Kidney (tissue), 14 donors: ENCODE data around the gene CARS1. TPM values are rescaled to one million over a fixed set of nuclear protein-coding genes. Genes with fewer than 3 reads are reported as not detected.

Source experiments
- DNase-seq, 5 donors: peaks; one replicate each; pipeline ENCODE4 v3.0.0-alpha.2; 2013 to 2020
- FAIRE-seq: peaks from 2 replicates; lab custom pipeline; 2012; peaks lifted over from hg19 to GRCh38; lab: Jason Lieb, UNC
- H3K27ac ChIP-seq, 2 donors: one replicate each; pipeline ENCODE4 v1.7.0; 2013; ENCODE audit warnings: low read depth in 2 of 2, low read length in 2 of 2, inconsistent platforms in 1 of 2
- H3K27me3 ChIP-seq: one replicate; pipeline ENCODE4 v1.7.1; 2013; ENCODE audit warnings: low read length, inconsistent platforms; ENCODE audit not compliant: control insufficient read depth, insufficient read depth
- H3K36me3 ChIP-seq, 3 donors: one replicate each; pipeline versions ENCODE4 v1.7.0 to v1.7.1; 2013; ENCODE audit warnings: low read length in 3 of 3, control low read depth in 1 of 3, inconsistent platforms in 1 of 3; ENCODE audit not compliant: insufficient read depth in 3 of 3, control insufficient read depth in 2 of 3
- H3K4me1 ChIP-seq, 3 donors: one replicate each; pipeline versions ENCODE4 v1.7.0 to v1.7.1; 2013; ENCODE audit warnings: low read length in 3 of 3, inconsistent platforms in 1 of 3, low read depth in 1 of 3; ENCODE audit not compliant: control insufficient read depth in 2 of 3, insufficient read depth in 2 of 3
- H3K4me3 ChIP-seq, 3 donors: one replicate each; pipeline versions ENCODE4 v1.7.0 to v1.8.1; 2013; ENCODE audit warnings: low read length in 3 of 3, control low read depth in 1 of 3, inconsistent platforms in 1 of 3
- H3K9ac ChIP-seq, 3 donors: one replicate each; pipeline versions ENCODE4 v1.7.0 to v1.7.1; 2013; ENCODE audit warnings: low read length in 3 of 3, control low read depth in 1 of 3, inconsistent platforms in 1 of 3
- H3K9me3 ChIP-seq, 3 donors: one replicate each; pipeline versions ENCODE4 v1.7.0 to v1.7.1; 2013; ENCODE audit warnings: low read length in 3 of 3, control low read depth in 1 of 3, inconsistent platforms in 1 of 3; ENCODE audit not compliant: control insufficient read depth in 2 of 3, insufficient read depth in 1 of 3
- intact Hi-C: fragments of 100-400 bp; cut with DNase I; formaldehyde crosslinking; loops from one replicate; pipeline ENCODE4 v1.11.1; 2022
- polyA plus RNA-seq: library from polyadenylated mRNA; stranded (reverse); fragments of 350-450 nt; fragmentation: Illumina TruSeq; extraction: RNeasy Lipid Tissue Mini Kit (QIAGEN cat#74804); gene quantifications from one replicate; pipeline ENCODE4 v1.2.3, GENCODE V29; 2014; ENCODE audit warnings: low read depth, low replicate concordance; ENCODE audit not compliant: insufficient read depth
- total RNA-seq: library from RNA; stranded (reverse); fragmentation: NEBNext Ultra II Directional; extraction: Animal tissue kit (Norgen Biotek cat#: 25700); gene quantifications from one replicate; pipeline ENCODE4 v1.2.1, GENCODE V29; 2021
- TF ChIP-seq, protein P1 (sequence below): IDR thresholded peaks from 3 replicates; pipeline ENCODE4 v1.5.1; 2012; ENCODE audit warnings: mild to moderate bottlenecking, moderate library complexity, borderline replicate concordance; ENCODE audit not compliant: insufficient read depth; ENCODE audit errors: extremely low read depth
- donor health status: control.
- donor health status: control.
- donor health status: control.
- donor health status: control.
- donor health status: control.
- donor health status: DM: yes; HTN: yes; CAD: no.
- donor health status: Normal renal cell carcinoma (clear cell type).

The CARS1 gene
- total and polyA plus RNA-seq, 2 donors from 2014 or later: 26.5 to 49.5 TPM

DNA sequence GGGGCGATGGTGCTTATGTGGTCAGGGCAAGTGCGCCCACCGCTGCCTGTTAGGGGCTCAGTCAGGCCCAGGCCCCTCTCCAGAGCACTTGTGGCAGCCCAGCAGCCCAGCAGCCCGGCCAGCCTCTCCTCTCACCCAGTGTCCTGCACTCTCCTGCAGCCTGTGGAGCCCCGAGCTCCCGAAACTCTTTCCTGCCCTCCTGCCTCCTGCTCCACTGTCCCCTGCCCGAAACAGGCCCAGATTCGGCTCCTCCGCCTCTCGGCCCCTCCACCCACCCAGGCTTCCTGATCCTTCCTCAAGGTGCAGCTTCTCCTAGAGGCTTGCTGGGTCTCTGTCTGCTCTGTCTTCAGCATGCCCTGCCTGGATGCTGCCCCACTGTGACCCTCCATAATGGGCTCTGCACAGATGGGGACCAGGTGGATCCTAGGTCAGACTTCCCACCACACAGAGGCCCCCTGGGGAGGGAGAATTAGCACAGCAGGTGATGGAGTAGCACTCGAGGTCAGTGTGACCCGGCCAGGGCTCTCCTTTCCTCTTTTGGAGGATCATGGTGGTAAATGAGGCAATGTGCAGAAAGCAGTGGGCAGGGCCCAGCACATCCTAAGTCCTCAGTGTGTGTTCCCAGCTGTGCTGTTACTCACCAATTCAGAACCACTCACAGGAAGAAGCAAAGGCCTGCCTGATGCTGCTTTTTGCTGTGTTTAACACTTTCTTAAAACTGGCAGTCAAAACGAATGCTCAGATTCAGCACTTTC lies 46.5 kb downstream of the CARS1 start:
- Histone ChIP-seq H3K4me1 (no peaks in the 10 kb centered on the region), H3K4me3 (no peak overlapping the region), H3K27me3 (no peaks in the 10 kb centered on the region), H3K9me3 (no peaks in the 10 kb centered on the region), H3K36me3 (peaks cover 2 to 16% (median 10%) of the 10 kb centered on the region in 3 donors), H3K9ac (no peak overlapping the region), H3K27ac (no peak overlapping the region)
- intact Hi-C loops: no loop called here
- DNase-seq (no peak), FAIRE-seq (no peak)
- TF ChIP-seq, protein P1, sequence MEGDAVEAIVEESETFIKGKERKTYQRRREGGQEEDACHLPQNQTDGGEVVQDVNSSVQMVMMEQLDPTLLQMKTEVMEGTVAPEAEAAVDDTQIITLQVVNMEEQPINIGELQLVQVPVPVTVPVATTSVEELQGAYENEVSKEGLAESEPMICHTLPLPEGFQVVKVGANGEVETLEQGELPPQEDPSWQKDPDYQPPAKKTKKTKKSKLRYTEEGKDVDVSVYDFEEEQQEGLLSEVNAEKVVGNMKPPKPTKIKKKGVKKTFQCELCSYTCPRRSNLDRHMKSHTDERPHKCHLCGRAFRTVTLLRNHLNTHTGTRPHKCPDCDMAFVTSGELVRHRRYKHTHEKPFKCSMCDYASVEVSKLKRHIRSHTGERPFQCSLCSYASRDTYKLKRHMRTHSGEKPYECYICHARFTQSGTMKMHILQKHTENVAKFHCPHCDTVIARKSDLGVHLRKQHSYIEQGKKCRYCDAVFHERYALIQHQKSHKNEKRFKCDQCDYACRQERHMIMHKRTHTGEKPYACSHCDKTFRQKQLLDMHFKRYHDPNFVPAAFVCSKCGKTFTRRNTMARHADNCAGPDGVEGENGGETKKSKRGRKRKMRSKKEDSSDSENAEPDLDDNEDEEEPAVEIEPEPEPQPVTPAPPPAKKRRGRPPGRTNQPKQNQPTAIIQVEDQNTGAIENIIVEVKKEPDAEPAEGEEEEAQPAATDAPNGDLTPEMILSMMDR: no peak

DNA sequence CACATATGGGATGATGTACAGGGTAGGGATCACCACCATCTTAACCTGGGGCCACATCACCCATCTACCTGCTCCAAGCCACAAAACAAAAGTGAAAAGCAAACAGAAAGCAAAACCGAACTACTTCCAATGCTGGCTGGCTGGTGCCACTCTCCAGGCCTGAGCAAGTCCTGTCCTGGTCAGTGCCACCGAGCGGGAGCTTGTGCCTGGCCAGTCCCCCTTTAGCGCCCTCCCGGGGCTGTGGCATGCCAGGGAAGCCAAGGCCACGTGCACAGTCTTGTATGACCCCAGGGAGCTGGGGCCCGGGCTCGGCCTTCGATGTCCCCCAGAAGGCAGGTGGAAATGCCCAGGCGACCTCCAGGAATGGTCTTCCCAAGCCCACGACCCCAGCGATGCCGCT lies 47.2 kb downstream of the CARS1 start:
- H3K36me3 ChIP-seq: peaks cover 2 to 11% (median 10%) of the 10 kb centered on the region in 3 donors
- H3K4me1 ChIP-seq: no peaks in the 10 kb centered on the region
- FAIRE-seq: no peak
- H3K9ac ChIP-seq: no peak overlapping the region
- H3K27me3 ChIP-seq: no peaks in the 10 kb centered on the region
- intact Hi-C loops: no loop called here
- DNase-seq: no peak
- no peak overlapping the region for H3K4me3 ChIP-seq
- no peak overlapping the region for H3K27ac ChIP-seq
- TF ChIP-seq, protein P1: no peak
- H3K9me3 ChIP-seq: no peaks in the 10 kb centered on the region

GRCh38 chr11:3009481-3009880 lies 47.7 kb downstream of the CARS1 start:
- intact Hi-C loops: no loop called here
- no peak overlapping the region for H3K4me3 ChIP-seq
- DNase-seq (no peak), FAIRE-seq (no peak)
- peaks cover 2 to 12% (median 10%) of the 10 kb centered on the region in 3 donors for H3K36me3 ChIP-seq
- H3K4me1 ChIP-seq: no peaks in the 10 kb centered on the region
- no peak overlapping the region for H3K27ac ChIP-seq
- H3K9me3 ChIP-seq: no peaks in the 10 kb centered on the region
- H3K27me3 ChIP-seq: no peaks in the 10 kb centered on the region
- no peak overlapping the region for H3K9ac ChIP-seq
- TF ChIP-seq, protein P1: no peak
